RWPE2 (cell line): ENCODE results near the gene JUP.

Experiments
- ATAC-seq: fragments of 200-7000 bp; cut with Tn5 transposase; 3 replicates; pipeline ENCODE4 v1.9.1; 2021; ENCODE audit warnings: low read depth
- DNase-seq: peaks from one replicate; pipeline ENCODE4 v3.0.0-alpha.2; 2020; ENCODE audit warnings: low spot score
- H3K27ac ChIP-seq: fragments of 450-650 bp; 2 replicates; pipeline ENCODE4 v1.5.1; 2017; ENCODE audit warnings: mild to moderate bottlenecking; ENCODE audit not compliant: poor library complexity, severe bottlenecking
- H3K27me3 ChIP-seq: fragments of 250-450 bp; sonication (Bioruptor Pico); 2 replicates; pipeline ENCODE4 v1.5.1; 2021; ENCODE audit warnings: mild to moderate bottlenecking, moderate library complexity; ENCODE audit not compliant: insufficient read depth, poor library complexity, severe bottlenecking
- H3K36me3 ChIP-seq: fragments of 250-450 bp; sonication (Bioruptor Pico); 2 replicates; pipeline ENCODE4 v1.5.1; 2020; ENCODE audit warnings: low read depth, mild to moderate bottlenecking, moderate library complexity
- H3K4me1 ChIP-seq: fragments of 250-450 bp; sonication (Bioruptor Pico); 2 replicates; pipeline ENCODE4 v1.5.1; 2021; ENCODE audit warnings: mild to moderate bottlenecking, moderate library complexity; ENCODE audit not compliant: insufficient read depth, poor library complexity, severe bottlenecking
- H3K4me3 ChIP-seq: fragments of 250-450 bp; sonication (Bioruptor Pico); 2 replicates; pipeline ENCODE4 v1.5.1; 2021; ENCODE audit warnings: mild to moderate bottlenecking, moderate library complexity; ENCODE audit not compliant: severe bottlenecking
- H3K9me3 ChIP-seq: fragments of 250-450 bp; sonication (Bioruptor Pico); 2 replicates; pipeline ENCODE4 v1.5.1; 2021; ENCODE audit warnings: mild to moderate bottlenecking, moderate library complexity; ENCODE audit not compliant: severe bottlenecking
- CTCF ChIP-seq: fragments of 450-650 bp; IDR thresholded peaks from one replicate; pipeline ENCODE4 v1.5.1; 2017; ENCODE audit warnings: mild to moderate bottlenecking, moderate library complexity; ENCODE audit not compliant: poor library complexity, severe bottlenecking

Gene JUP

GRCh38 chr17:41733348-41734138 lies 53.0 kb downstream of the JUP start:
- H3K4me3 ChIP-seq, result peak overlapping the region; percentile 39
- H3K36me3 ChIP-seq, result no peaks in the 10 kb centered on the region
- TF ChIP-seq CTCF, result no peak
- no peaks in the 10 kb centered on the region for H3K9me3 ChIP-seq
- peaks cover 6% of the 10 kb centered on the region for H3K4me1 ChIP-seq
- H3K27ac ChIP-seq, result no peak overlapping the region
- ATAC-seq (no peak), DNase-seq (no peak)
- no peaks in the 10 kb centered on the region for H3K27me3 ChIP-seq

DNA sequence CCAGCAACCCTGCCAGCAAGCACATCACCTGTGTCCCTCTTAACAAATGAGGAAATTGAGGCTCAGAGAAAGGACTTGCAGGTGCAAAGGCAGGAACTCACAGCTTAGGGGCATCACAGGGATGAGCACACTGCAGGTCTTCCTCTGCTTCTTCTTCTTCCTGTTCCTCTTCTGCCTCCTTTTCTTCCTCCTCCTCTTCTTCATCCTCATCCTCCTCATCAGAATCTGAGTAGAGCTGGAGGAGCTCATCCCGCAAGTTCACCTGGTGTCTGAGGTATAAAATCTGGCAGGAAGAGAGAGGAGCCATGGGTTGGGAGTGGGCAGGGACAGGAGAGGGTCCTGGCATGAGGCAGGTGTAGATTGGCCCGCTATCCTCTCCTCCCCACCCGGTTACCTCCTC lies 54.7 kb downstream of the JUP start:
- Histone ChIP-seq H3K4me3 (no peak overlapping the region), H3K27ac (no peak overlapping the region), H3K4me1 (no peaks in the 10 kb centered on the region), H3K36me3 (no peaks in the 10 kb centered on the region), H3K9me3 (no peaks in the 10 kb centered on the region), H3K27me3 (no peaks in the 10 kb centered on the region)
- ATAC-seq (no peak), DNase-seq (no peak)
- no peak for TF ChIP-seq CTCF

- DNase-seq (no peak), ATAC-seq (no peak)
- no peak for TF ChIP-seq CTCF
- no peak overlapping the region for H3K27ac ChIP-seq
- H3K9me3 ChIP-seq, result no peaks in the 10 kb centered on the region
- no peak overlapping the region for H3K4me3 ChIP-seq
- no peaks in the 10 kb centered on the region for H3K36me3 ChIP-seq
- H3K27me3 ChIP-seq, result no peaks in the 10 kb centered on the region
- H3K4me1 ChIP-seq, result peaks cover 4% of the 10 kb centered on the region
Measured at GRCh38 chr17:41730479-41730878, 56.0 kb downstream of the JUP start.

DNA sequence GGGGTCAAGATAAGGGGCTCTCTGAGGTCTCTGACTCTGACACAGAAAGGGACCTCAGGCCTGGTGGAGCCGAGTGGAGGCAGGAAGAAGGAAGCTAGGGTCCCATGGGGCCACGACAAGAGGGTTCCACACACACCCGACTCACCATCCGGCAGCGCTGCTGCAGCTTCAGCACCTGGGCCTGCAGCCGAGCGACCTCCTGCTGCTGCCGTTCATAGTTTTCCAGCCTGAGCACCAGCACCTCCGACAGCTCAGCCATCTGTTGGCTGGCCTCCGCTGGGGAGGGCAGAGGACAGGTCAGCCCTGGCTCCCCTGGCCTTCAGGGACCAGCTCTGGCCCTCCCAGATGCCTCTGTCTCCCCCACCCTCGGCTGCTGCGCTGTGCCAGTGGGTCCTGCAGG lies 58.5 kb downstream of the JUP start:
- TF ChIP-seq CTCF, result no peak
- ATAC-seq (no peak), DNase-seq (no peak)
- Histone ChIP-seq H3K4me1 (peaks cover 4% of the 10 kb centered on the region), H3K4me3 (no peak overlapping the region), H3K36me3 (no peaks in the 10 kb centered on the region), H3K27me3 (no peaks in the 10 kb centered on the region), H3K27ac (no peak overlapping the region), H3K9me3 (no peaks in the 10 kb centered on the region)

DNA sequence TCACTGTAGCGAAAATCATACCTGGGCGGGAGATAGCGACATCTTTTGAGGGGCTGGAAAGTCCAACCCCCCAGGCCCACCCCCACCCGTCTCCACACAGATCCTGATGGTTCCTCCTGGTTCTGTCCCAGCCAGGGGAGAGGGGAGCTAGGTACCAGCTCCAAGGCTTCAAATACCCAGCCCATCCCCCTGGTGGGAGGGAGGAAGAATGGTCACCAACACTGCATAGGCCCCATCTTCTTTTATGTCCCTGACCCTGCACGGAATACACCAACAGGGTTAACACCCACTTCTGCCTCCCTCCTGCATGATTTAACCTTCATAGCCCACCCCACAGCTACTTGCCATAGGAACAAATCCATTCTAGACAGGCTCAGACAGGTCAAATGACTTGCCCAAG lies 61.4 kb downstream of the JUP start:
- no peaks in the 10 kb centered on the region for H3K36me3 ChIP-seq
- DNase-seq, result no peak
- peaks cover 4% of the 10 kb centered on the region for H3K4me1 ChIP-seq
- H3K9me3 ChIP-seq, result no peaks in the 10 kb centered on the region
- H3K27me3 ChIP-seq, result no peaks in the 10 kb centered on the region
- ATAC-seq, result no peak
- no peak for TF ChIP-seq CTCF
- H3K4me3 ChIP-seq, result no peak overlapping the region
- H3K27ac ChIP-seq, result no peak overlapping the region
